Sigmoid colon (tissue), 7 donors: Measurements from ENCODE around the gene LHFPL6. TPM values are rescaled to one million over a fixed set of nuclear protein-coding genes. Genes with fewer than 3 reads are reported as not detected.

ENCODE experiments used
- DNase-seq: peaks from one replicate; pipeline ENCODE4 v3.0.0-alpha.2; 2019
- H3K27ac ChIP-seq, 4 donors: fragments of 200-600 bp; sonication (generic); one replicate each; pipeline ENCODE4 v1.5.1; 2016 to 2019; ENCODE audit warnings: mild to moderate bottlenecking in 1 of 4
- H3K27me3 ChIP-seq, 3 donors: fragments of 200-600 bp; sonication (generic); one replicate each; pipeline ENCODE4 v1.5.1; 2019; ENCODE audit warnings: mild to moderate bottlenecking in 1 of 3
- H3K36me3 ChIP-seq, 4 donors: fragments of 200-600 bp; sonication (generic); one replicate each; pipeline ENCODE4 v1.5.1; 2016 to 2019
- H3K4me1 ChIP-seq, 4 donors: fragments of 200-600 bp; sonication (generic); one replicate each; pipeline ENCODE4 v1.5.1; 2017 to 2019
- H3K4me3 ChIP-seq, 4 donors: fragments of 200-600 bp; sonication (generic); one replicate each; pipeline ENCODE4 v1.5.1; 2017 to 2019; ENCODE audit warnings: mild to moderate bottlenecking in 2 of 4, moderate library complexity in 1 of 4
- H3K9me3 ChIP-seq, 4 donors: fragments of 200-600 bp in 3 of 4; sonication (generic) in 3 of 4; one replicate each; pipeline versions ENCODE4 v1.5.1 to v1.6.1; 2013 to 2019
- CTCF ChIP-seq, 4 experiments: fragments of 450-650 bp in 3 of 4; fragments of 200-600 bp in 1 of 4; IDR thresholded peaks; one replicate each; pipeline ENCODE4 v1.5.1; 2016 to 2019; ENCODE audit warnings: antibody characterized with exemption in 4 of 4, mild to moderate bottlenecking in 3 of 4, moderate library complexity in 2 of 4
- EP300 ChIP-seq, 4 donors: sonication (generic); formaldehyde crosslinking; IDR thresholded peaks; one replicate each; pipeline ENCODE4 v1.6.1; 2017; ENCODE audit warnings: antibody characterized with exemption in 4 of 4
- POLR2A ChIP-seq, 2 donors: fragments of 450-650 bp; IDR thresholded peaks; one replicate each; pipeline ENCODE4 v1.6.1; 2016; ENCODE audit warnings: antibody characterized with exemption in 2 of 2, mild to moderate bottlenecking in 2 of 2, moderate library complexity in 2 of 2
- POLR2AphosphoS5 ChIP-seq, 4 donors: sonication (generic); formaldehyde crosslinking; IDR thresholded peaks; one replicate each; pipeline ENCODE4 v1.6.1; 2017; ENCODE audit warnings: antibody characterized with exemption in 4 of 4
- WGBS, 2 donors: extraction: QIAGEN DNeasy Blood & Tissue Kit; methylation state at CpG; one replicate each; pipeline ENCODE4 v1.1.7; 2013; 5-methylcytosine and 5-hydroxymethylcytosine counted together
- intact Hi-C: fragments of 100-400 bp; cut with DNase I; formaldehyde crosslinking; loops from one replicate; pipeline ENCODE4 v1.15.1; 2023
- polyA plus RNA-seq, 3 donors: library from polyadenylated mRNA; stranded (reverse); fragments of 200-250 nt; gene quantifications; one replicate each; pipeline ENCODE4 v1.2.3, GENCODE V29; 2013
- total RNA-seq, 4 donors: library from RNA; depleted of rRNA; stranded (reverse); fragments of >200 nt; gene quantifications; one replicate each; pipeline ENCODE4 v1.1.0, GENCODE V29; 2016
- donor health status: healthy with polysubstance abuse.
- donor health status: Bipolar disorder and iron deficiency.
- donor health status: healthy.

The LHFPL6 gene
- total and polyA plus RNA-seq, 7 donors = 2.5 to 69.2 (median 41.7) TPM

GRCh38 chr13:39330504-39330903, 272.5 kb downstream of the LHFPL6 start:
- H3K27ac ChIP-seq = no peak overlapping the region
- no peak overlapping the region for H3K4me3 ChIP-seq
- H3K27me3 ChIP-seq = no peaks in the 10 kb centered on the region
- 96% methylated on average over 2 of the region's 2 CpGs for WGBS, 2 donors
- no peak for DNase-seq
- no peaks in the 10 kb centered on the region for H3K36me3 ChIP-seq
- no peak for TF ChIP-seq EP300 (IDR thresholded peaks at IDR 0.05)
- no peak for TF ChIP-seq POLR2A (IDR thresholded peaks at IDR 0.05)
- no peak for TF ChIP-seq CTCF (IDR thresholded peaks at IDR 0.05)
- TF ChIP-seq POLR2AphosphoS5 (IDR thresholded peaks at IDR 0.05) = no peak
- intact Hi-C loops = no loop called here
- H3K9me3 ChIP-seq = no peaks in the 10 kb centered on the region
- no peaks in the 10 kb centered on the region for H3K4me1 ChIP-seq

- H3K9me3 ChIP-seq = no peaks in the 10 kb centered on the region
- WGBS, 2 donors = 18 to 63% methylated on average over 5 of the region's 5 CpGs
- H3K27ac ChIP-seq = no peak overlapping the region
- no peak for DNase-seq
- H3K36me3 ChIP-seq = no peaks in the 10 kb centered on the region
- intact Hi-C loops = no loop called here
- H3K27me3 ChIP-seq = no peaks in the 10 kb centered on the region
- TF ChIP-seq CTCF (IDR thresholded peaks at IDR 0.05) (no peak), POLR2A (IDR thresholded peaks at IDR 0.05) (no peak), POLR2AphosphoS5 (IDR thresholded peaks at IDR 0.05) (no peak), EP300 (IDR thresholded peaks at IDR 0.05) (no peak)
- H3K4me1 ChIP-seq = no peaks in the 10 kb centered on the region
- no peak overlapping the region for H3K4me3 ChIP-seq
Measured at GRCh38 chr13:39329182-39329639, 273.8 kb downstream of the LHFPL6 start.

GRCh38 chr13:39327172-39327479, 275.9 kb downstream of the LHFPL6 start:
- Histone ChIP-seq H3K36me3 (no peaks in the 10 kb centered on the region), H3K9me3 (no peaks in the 10 kb centered on the region), H3K27me3 (no peaks in the 10 kb centered on the region), H3K4me1 (no peaks in the 10 kb centered on the region), H3K4me3 (no peak overlapping the region), H3K27ac (no peak overlapping the region)
- TF ChIP-seq EP300 (IDR thresholded peaks at IDR 0.05) = no peak
- no peak for TF ChIP-seq POLR2AphosphoS5 (IDR thresholded peaks at IDR 0.05)
- TF ChIP-seq POLR2A (IDR thresholded peaks at IDR 0.05) = no peak
- TF ChIP-seq CTCF (IDR thresholded peaks at IDR 0.05) = no peak
- intact Hi-C loops = no loop called here
- no peak for DNase-seq
- WGBS, 2 donors = 91 to 100% methylated on average over 1 of the region's 1 CpG

- H3K9me3 ChIP-seq = no peaks in the 10 kb centered on the region
- TF ChIP-seq EP300 (IDR thresholded peaks at IDR 0.05) = no peak
- H3K36me3 ChIP-seq = no peaks in the 10 kb centered on the region
- no peak for DNase-seq
- 83 to 91% methylated on average over 4 of the region's 4 CpGs for WGBS, 2 donors
- no peaks in the 10 kb centered on the region for H3K4me1 ChIP-seq
- intact Hi-C loops = no loop called here
- H3K4me3 ChIP-seq = no peak overlapping the region
- H3K27me3 ChIP-seq = no peaks in the 10 kb centered on the region
- H3K27ac ChIP-seq = no peak overlapping the region
Measured at GRCh38 chr13:39326469-39327171, 276.4 kb downstream of the LHFPL6 start.

GRCh38 chr13:39324806-39325311, 278.1 kb downstream of the LHFPL6 start:
- Histone ChIP-seq H3K27ac (no peak overlapping the region), H3K27me3 (no peaks in the 10 kb centered on the region), H3K4me1 (no peaks in the 10 kb centered on the region), H3K4me3 (no peak overlapping the region), H3K9me3 (no peaks in the 10 kb centered on the region), H3K36me3 (no peaks in the 10 kb centered on the region)
- no peak for TF ChIP-seq POLR2AphosphoS5 (IDR thresholded peaks at IDR 0.05)
- TF ChIP-seq EP300 (IDR thresholded peaks at IDR 0.05) = no peak
- no peak for TF ChIP-seq CTCF (IDR thresholded peaks at IDR 0.05)
- no peak for TF ChIP-seq POLR2A (IDR thresholded peaks at IDR 0.05)
- no peak for DNase-seq
- WGBS, 2 donors = 93 to 97% methylated on average over 4 of the region's 4 CpGs
- intact Hi-C loops = no loop called here
